GM19043 (cell line): ENCODE results near the gene GCN1.

Experiments
- ATAC-seq: cut with Tn5 transposase; IDR thresholded peaks from one replicate; pipeline ENCODE4 v1.9.1; 2021; ENCODE audit warnings: low read depth; ENCODE audit not compliant: unreplicated experiment

GCN1 gene

GRCh38 chr12:120079411-120080400 lies 114.8 kb downstream of the GCN1 start:
- ATAC-seq = no peak

DNA sequence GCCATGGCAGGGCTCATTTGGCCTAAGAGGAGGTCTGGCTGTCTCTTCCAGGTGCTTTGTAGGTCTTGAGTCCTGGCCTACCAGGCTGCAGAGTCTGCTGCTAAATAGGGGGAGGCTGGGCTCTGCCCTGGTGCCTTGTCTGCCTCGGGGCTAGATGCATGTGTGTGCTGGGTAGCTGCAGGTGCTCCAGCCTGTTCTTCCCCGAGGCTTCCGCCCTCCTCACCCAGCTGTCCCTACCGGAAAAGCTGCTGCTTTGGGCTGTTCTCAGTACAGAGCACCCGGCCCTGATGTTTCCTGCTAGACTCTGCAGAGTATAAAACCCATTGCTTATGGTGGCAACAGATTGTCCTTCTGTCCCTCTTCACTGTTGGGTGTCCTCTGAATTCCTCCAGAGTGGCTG lies 115.6 kb downstream of the GCN1 start:
- ATAC-seq = no peak

DNA sequence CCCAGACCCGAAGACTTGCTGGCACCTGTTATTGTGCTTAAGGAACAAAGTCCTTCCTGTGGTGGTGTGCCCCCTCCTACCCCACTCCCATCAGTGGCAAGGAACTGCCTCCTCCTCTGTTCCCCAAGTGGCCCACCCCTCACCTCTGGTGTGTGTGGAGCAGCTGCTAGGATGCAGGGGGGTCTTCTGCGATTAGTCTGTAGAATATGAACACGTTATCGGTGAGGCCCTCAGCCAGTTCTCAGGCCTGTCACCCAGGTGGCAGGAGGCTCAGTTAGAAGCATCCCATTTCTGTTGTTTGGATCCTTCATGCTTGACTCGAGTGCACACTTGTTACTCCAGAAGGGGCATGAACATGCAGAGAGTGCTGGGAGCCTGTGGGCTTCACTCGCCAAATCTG lies 117.3 kb downstream of the GCN1 start:
- ATAC-seq = no peak
